GM11168 (cell line): Measurements from ENCODE around the gene SGSM2.

Experiments
- in situ Hi-C: fragments of 300-500 bp; cut with MboI; formaldehyde crosslinking; loops from one replicate; pipeline ENCODE4 v1.12.0; 2022; ENCODE audit warnings: low sequenced_read_pairs; ENCODE audit not compliant: unreplicated experiment

SGSM2 gene

GRCh38 chr17:2336215-2336851, 968 bp upstream of the SGSM2 start, which contains the start of gene TSR1:
Gene TSR1, minus strand, starts transcription at chr17:2336457. Its CDS starts 30 bp downstream, at chr17:2336427.
- in situ Hi-C loops: no loop called here

GRCh38 chr17:2337544-2338314, 428 bp downstream of the SGSM2 start:
- in situ Hi-C loops: no loop called here

- in situ Hi-C loops: no loop called here
Measured at GRCh38 chr17:2338315-2338657, 985 bp downstream of the SGSM2 start.

- in situ Hi-C loops: no loop called here
Measured at GRCh38 chr17:2343421-2343820, 6.1 kb downstream of the SGSM2 start.

GRCh38 chr17:2344528-2344927, 7.2 kb downstream of the SGSM2 start:
- in situ Hi-C loops: no loop called here

- in situ Hi-C loops: no loop called here
Measured at GRCh38 chr17:2346475-2346874, 9.2 kb downstream of the SGSM2 start.

GRCh38 chr17:2347805-2348685, 10.7 kb downstream of the SGSM2 start:
- in situ Hi-C loops: no loop called here

GRCh38 chr17:2351269-2351668, 14.0 kb downstream of the SGSM2 start:
- in situ Hi-C loops: no loop called here

- in situ Hi-C loops: no loop called here
Measured at GRCh38 chr17:2354311-2354710, 17.0 kb downstream of the SGSM2 start.

GRCh38 chr17:2357237-2357636, 19.9 kb downstream of the SGSM2 start:
- in situ Hi-C loops: no loop called here

GRCh38 chr17:2357931-2358434, 20.7 kb downstream of the SGSM2 start:
- in situ Hi-C loops: no loop called here

- in situ Hi-C loops: no loop called here
Measured at GRCh38 chr17:2361010-2361760, 23.9 kb downstream of the SGSM2 start.

- in situ Hi-C loops: no loop called here
Measured at GRCh38 chr17:2362016-2362415, 24.7 kb downstream of the SGSM2 start.

GRCh38 chr17:2362416-2362815, 25.1 kb downstream of the SGSM2 start:
- in situ Hi-C loops: no loop called here

- in situ Hi-C loops: no loop called here
Measured at GRCh38 chr17:2362881-2363280, 25.6 kb downstream of the SGSM2 start.

- in situ Hi-C loops: no loop called here
Measured at GRCh38 chr17:2363318-2363717, 26.0 kb downstream of the SGSM2 start.

GRCh38 chr17:2363851-2364762, 26.8 kb downstream of the SGSM2 start:
- in situ Hi-C loops: no loop called here

- in situ Hi-C loops: no loop called here
Measured at GRCh38 chr17:2364763-2365116, 27.4 kb downstream of the SGSM2 start.

- in situ Hi-C loops: no loop called here
Measured at GRCh38 chr17:2365132-2365531, 27.8 kb downstream of the SGSM2 start.
